Testis (tissue), 2 donors: ENCODE measurements around the gene BRINP2.

Experiments used
- POLR2A ChIP-seq: fragments of 450-650 bp; IDR thresholded peaks from one replicate; pipeline ENCODE4 v1.6.1; 2017; ENCODE audit warnings: antibody characterized with exemption, mild to moderate bottlenecking, moderate library complexity
- TF ChIP-seq, protein P1 (sequence below), 3 experiments: fragments of 450-650 bp in 2 of 3; fragments of 200-600 bp in 1 of 3; sonication (generic) in 1 of 3; IDR thresholded peaks; one replicate each; pipeline ENCODE4 v1.5.1; 2016 to 2019; ENCODE audit warnings: antibody characterized with exemption in 3 of 3, mild to moderate bottlenecking in 2 of 3, moderate library complexity in 1 of 3

DNA sequence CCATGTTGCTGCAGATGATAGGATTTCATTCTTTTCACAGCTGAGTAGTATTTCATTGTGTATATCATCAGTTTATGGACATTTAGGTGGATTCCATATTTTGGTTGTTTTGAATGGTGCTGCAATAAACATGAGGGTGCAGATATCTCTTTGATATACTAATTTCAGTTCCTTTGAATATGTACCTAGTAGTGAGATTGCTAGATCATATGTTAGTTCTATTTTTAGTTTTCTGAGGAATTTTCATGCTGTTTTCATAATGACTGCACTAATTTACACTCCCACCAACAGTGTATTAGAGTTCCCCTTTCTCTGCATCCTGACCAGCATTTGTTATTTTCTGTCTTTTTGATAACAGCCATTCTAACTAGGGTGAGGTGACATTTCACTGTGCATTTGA, 82.1 kb downstream of the BRINP2 start:
- TF ChIP-seq, protein P1, sequence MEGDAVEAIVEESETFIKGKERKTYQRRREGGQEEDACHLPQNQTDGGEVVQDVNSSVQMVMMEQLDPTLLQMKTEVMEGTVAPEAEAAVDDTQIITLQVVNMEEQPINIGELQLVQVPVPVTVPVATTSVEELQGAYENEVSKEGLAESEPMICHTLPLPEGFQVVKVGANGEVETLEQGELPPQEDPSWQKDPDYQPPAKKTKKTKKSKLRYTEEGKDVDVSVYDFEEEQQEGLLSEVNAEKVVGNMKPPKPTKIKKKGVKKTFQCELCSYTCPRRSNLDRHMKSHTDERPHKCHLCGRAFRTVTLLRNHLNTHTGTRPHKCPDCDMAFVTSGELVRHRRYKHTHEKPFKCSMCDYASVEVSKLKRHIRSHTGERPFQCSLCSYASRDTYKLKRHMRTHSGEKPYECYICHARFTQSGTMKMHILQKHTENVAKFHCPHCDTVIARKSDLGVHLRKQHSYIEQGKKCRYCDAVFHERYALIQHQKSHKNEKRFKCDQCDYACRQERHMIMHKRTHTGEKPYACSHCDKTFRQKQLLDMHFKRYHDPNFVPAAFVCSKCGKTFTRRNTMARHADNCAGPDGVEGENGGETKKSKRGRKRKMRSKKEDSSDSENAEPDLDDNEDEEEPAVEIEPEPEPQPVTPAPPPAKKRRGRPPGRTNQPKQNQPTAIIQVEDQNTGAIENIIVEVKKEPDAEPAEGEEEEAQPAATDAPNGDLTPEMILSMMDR (IDR thresholded peaks at IDR 0.05) = no peak
- no peak for TF ChIP-seq POLR2A
